Caco-2 (cell line): Measurements from ENCODE around the gene CYP21A2. TPM values are rescaled to one million over a fixed set of nuclear protein-coding genes. Genes with fewer than 3 reads are reported as not detected.

ENCODE experiments used
- BruUV-seq: library from RNA; stranded (reverse); fragments of 400-500 nt; replicated peaks from 2 replicates; lab custom pipeline; 2021; lab: Mats Ljungman, UMichigan
- CTCF ChIA-PET: fragments of 300-600 bp; sonication (Branson Sonifier 250); formaldehyde crosslinking; loops from one replicate; lab custom pipeline; 2022; ENCODE audit warnings: antibody characterized with exemption; lab: Charles Lee
- POLR2A ChIA-PET: fragments of 300-600 bp; sonication (Branson Sonifier 250); formaldehyde crosslinking; loops from one replicate; lab custom pipeline; 2022; ENCODE audit warnings: antibody characterized with exemption; lab: Charles Lee
- DNase-seq, 2 experiments: peaks; one replicate each; pipeline versions ENCODE4 v3.0.0 to v3.0.0-alpha.2; 2020 to 2022
- H3K27me3 ChIP-seq: replicated peaks from 2 replicates; pipeline ENCODE4 v1.6.0; 2011; ENCODE audit warnings: low read length; ENCODE audit not compliant: control insufficient read depth, insufficient read depth
- H3K36me3 ChIP-seq: 2 replicates; pipeline ENCODE4 v1.5.1; 2011; ENCODE audit warnings: low read length; ENCODE audit not compliant: control insufficient read depth, insufficient read depth
- H3K4me1 ChIP-seq: fragments of 250-450 bp; sonication (Bioruptor Pico); 2 replicates; pipeline ENCODE4 v1.5.1; 2020; ENCODE audit warnings: mild to moderate bottlenecking
- H3K4me3 ChIP-seq: 2 replicates; pipeline ENCODE4 v1.5.1; 2011; ENCODE audit warnings: low read depth, mild to moderate bottlenecking, control low read depth, low read length
- H3K9me3 ChIP-seq: fragments of 250-450 bp; sonication (Bioruptor Pico); 2 replicates; pipeline ENCODE4 v1.5.1; 2020; ENCODE audit warnings: mild to moderate bottlenecking, moderate library complexity
- H3K27ac Mint-ChIP-seq: one replicate; pipeline ENCODE4 v1.8.0; 2022; ENCODE audit warnings: mixed read lengths; ENCODE audit not compliant: unreplicated experiment
- H3K27me3 Mint-ChIP-seq: one replicate; pipeline ENCODE4 v1.8.0; 2022; ENCODE audit warnings: mixed read lengths; ENCODE audit not compliant: insufficient read depth, unreplicated experiment
- H3K36me3 Mint-ChIP-seq: one replicate; pipeline ENCODE4 v1.8.0; 2022; ENCODE audit warnings: mild to moderate bottlenecking, mixed read lengths; ENCODE audit not compliant: insufficient read depth, unreplicated experiment
- H3K4me1 Mint-ChIP-seq: one replicate; pipeline ENCODE4 v1.8.0; 2022; ENCODE audit warnings: low read depth, mixed read lengths; ENCODE audit not compliant: unreplicated experiment
- H3K4me3 Mint-ChIP-seq: one replicate; pipeline ENCODE4 v1.8.0; 2022; ENCODE audit warnings: mild to moderate bottlenecking, moderate library complexity, mixed read lengths; ENCODE audit not compliant: unreplicated experiment
- H3K9me3 Mint-ChIP-seq: one replicate; pipeline ENCODE4 v1.8.0; 2022; ENCODE audit warnings: mixed read lengths; ENCODE audit not compliant: unreplicated experiment
- intact Hi-C: fragments of 100-400 bp; cut with micrococcal nuclease; formaldehyde crosslinking; loops from one replicate; pipeline ENCODE4 v1.10.0; 2022; ENCODE audit not compliant: unreplicated experiment
- total RNA-seq: library from RNA; stranded (reverse); gene quantifications from 2 replicates; pipeline ENCODE4 v1.2.3, GENCODE V29; 2022
- TF ChIP-seq, protein P1 (sequence below), 2 experiments: fragments of 200-600 bp in 1 of 2; IDR thresholded peaks; 1 replicate in 1 of 2; 2 replicates in 1 of 2; pipeline versions ENCODE4 v1.5.1 to v1.8.0; 2011 to 2022; ENCODE audit warnings: antibody characterized with exemption in 1 of 2, control low read depth in 1 of 2, inconsistent platforms in 1 of 2, low read depth in 1 of 2, low read length in 1 of 2, mild to moderate bottlenecking in 1 of 2, moderate library complexity in 1 of 2; ENCODE audit not compliant: insufficient read depth in 1 of 2, severe bottlenecking in 1 of 2, unreplicated experiment in 1 of 2

The CYP21A2 gene
- total RNA-seq, 1 experiment from 2014 or later: not detected

DNA sequence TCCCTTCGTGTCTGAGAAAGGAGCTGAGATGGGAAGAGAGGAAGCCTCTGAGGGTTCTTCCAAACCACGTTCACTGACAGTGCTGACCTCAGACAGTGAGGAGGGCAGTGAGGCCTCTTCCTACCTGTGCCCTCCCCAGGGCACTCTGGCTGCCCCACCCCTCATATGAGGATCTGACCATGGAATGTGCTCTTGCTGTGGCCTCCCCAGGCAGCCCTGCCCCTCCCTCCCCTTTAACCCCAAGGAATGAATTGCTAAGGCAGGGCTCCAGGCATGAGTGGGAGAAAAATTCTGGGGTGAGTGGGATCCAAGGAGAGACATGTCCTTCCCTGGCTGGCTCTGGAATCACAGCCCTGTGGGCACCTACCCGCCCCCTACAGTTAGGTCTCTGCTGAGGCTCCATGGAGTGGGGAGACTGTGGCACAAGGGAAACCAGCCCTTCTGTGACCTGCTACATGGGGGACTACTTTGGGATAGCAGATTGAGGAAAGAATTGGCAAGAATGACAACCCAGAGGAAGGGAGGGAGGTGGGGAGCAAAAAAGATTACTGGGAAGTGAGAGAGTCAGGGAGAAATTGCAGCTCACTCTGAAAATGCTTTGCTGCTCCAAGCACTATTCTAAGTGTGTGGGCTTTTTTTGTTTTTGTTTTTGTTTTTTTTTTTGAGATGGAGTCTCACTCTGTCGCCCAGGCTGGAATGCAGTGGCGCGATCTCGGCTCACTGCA lies 41.5 kb downstream of the CYP21A2 start:
- TF ChIP-seq, protein P1, sequence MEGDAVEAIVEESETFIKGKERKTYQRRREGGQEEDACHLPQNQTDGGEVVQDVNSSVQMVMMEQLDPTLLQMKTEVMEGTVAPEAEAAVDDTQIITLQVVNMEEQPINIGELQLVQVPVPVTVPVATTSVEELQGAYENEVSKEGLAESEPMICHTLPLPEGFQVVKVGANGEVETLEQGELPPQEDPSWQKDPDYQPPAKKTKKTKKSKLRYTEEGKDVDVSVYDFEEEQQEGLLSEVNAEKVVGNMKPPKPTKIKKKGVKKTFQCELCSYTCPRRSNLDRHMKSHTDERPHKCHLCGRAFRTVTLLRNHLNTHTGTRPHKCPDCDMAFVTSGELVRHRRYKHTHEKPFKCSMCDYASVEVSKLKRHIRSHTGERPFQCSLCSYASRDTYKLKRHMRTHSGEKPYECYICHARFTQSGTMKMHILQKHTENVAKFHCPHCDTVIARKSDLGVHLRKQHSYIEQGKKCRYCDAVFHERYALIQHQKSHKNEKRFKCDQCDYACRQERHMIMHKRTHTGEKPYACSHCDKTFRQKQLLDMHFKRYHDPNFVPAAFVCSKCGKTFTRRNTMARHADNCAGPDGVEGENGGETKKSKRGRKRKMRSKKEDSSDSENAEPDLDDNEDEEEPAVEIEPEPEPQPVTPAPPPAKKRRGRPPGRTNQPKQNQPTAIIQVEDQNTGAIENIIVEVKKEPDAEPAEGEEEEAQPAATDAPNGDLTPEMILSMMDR (IDR thresholded peaks at IDR 0.05; ENCODE audit: insufficient read depth in 1 of 2, low read depth in 1 of 2, low read length in 1 of 2, severe bottlenecking in 1 of 2, unreplicated experiment in 1 of 2): no peak
- H3K36me3 ChIP-seq: no peaks in the 10 kb centered on the region
- H3K4me3 ChIP-seq: no peak overlapping the region
- 0 out of 2 replicates have a peak, but pooled peaks cover 9% of the 10 kb centered on the region for H3K4me1 ChIP-seq
- no peak for DNase-seq
- Mint-ChIP-seq H3K4me1 (peaks cover 14% of the 10 kb centered on the region), H3K9me3 (no peaks in the 10 kb centered on the region), H3K36me3 (no peaks in the 10 kb centered on the region), H3K27ac (no peak overlapping the region), H3K27me3 (no peaks in the 10 kb centered on the region), H3K4me3 (no peak overlapping the region)
- no TSS peak for BruUV-seq
- POLR2A ChIA-PET: no interaction called here
- H3K9me3 ChIP-seq: no peaks in the 10 kb centered on the region
- CTCF ChIA-PET: interaction anchor here (0.7 kb wide), 1 partner anchor 35 kb away, joined by 3 read pairs; no protein-coding TSS in a partner anchor
- intact Hi-C loops: no loop called here
- no peaks in the 10 kb centered on the region for H3K27me3 ChIP-seq

DNA sequence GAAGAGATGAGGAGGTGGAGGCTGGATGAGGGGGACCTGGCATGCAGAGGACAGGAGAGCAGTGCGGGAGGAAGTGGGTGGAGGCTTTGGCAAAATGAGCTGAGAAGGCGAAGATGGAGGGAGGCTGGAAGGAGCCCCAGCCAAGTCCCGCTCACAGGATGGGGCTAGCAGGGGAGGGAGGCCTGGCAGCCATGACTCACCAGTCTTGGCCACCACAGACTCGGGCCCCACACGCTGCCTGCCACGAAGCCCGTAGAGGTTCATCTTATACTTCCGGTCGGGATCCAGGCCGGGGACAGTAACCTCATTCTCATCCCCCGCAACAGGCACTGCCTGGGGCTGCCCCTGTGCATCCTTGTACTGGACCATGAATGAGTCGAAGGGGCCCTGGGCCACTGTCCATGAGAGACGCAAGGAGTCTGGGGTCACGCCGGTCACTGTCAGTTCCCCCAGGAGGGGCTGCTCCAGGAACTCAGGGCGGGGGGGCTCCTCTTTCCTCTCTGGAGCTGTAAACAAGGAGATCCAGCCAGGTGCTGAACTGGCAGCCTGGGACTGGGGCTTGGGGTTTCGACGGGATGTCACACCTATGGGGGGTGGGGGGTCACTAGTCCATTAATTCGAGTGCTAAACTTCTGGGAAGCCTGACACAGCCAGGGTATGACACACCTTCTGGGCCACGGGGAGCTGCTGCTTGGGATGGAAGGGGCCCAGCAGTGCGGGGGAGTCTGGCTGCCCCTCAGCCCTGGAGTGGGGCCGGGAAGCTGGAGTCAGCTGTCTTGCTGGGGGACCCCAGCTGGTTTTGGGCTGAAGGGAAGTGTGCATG lies 43.2 kb downstream of the CYP21A2 start:
- no peaks in the 10 kb centered on the region for H3K36me3 Mint-ChIP-seq
- H3K4me3 Mint-ChIP-seq: no peak overlapping the region
- H3K4me1 ChIP-seq: peaks cover 18% of the 10 kb centered on the region
- TF ChIP-seq, protein P1 (IDR thresholded peaks at IDR 0.05; ENCODE audit: insufficient read depth in 1 of 2, low read depth in 1 of 2, low read length in 1 of 2, severe bottlenecking in 1 of 2, unreplicated experiment in 1 of 2): no peak
- CTCF ChIA-PET: no interaction called here
- peaks cover 27% of the 10 kb centered on the region for H3K4me1 Mint-ChIP-seq
- no peaks in the 10 kb centered on the region for H3K9me3 Mint-ChIP-seq
- H3K4me3 ChIP-seq: no peak overlapping the region
- no peaks in the 10 kb centered on the region for H3K36me3 ChIP-seq
- BruUV-seq: no TSS peak
- DNase-seq: no peak
- no peaks in the 10 kb centered on the region for H3K27me3 ChIP-seq
- intact Hi-C loops: no loop called here
- H3K9me3 ChIP-seq: no peaks in the 10 kb centered on the region
- peak overlapping the region; percentile 65 for H3K27ac Mint-ChIP-seq
- POLR2A ChIA-PET: no interaction called here
- no peaks in the 10 kb centered on the region for H3K27me3 Mint-ChIP-seq

DNA sequence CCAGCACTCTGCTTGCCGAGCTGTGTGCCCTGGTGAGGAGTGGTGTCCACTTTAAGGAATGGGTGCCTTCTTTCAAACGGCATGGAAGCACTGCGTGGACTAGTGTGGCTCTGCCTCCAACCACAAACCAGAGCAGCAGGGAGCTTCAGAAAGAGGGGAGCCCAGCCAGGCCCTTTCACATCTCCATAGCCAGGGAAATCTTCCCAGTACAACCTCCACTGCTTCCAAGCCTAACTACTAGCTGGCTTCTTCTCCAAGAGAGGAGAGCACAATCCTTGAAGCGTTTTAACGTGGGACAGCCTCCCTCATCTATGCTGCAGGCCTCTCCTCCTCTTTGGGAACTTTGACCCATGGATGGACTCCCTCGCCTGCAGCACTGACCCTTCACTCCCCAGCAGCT lies 44.3 kb downstream of the CYP21A2 start:
- Histone ChIP-seq H3K4me1 (peaks cover 21% of the 10 kb centered on the region), H3K27me3 (no peaks in the 10 kb centered on the region), H3K36me3 (no peaks in the 10 kb centered on the region), H3K4me3 (no peak overlapping the region), H3K9me3 (no peaks in the 10 kb centered on the region)
- no peak for DNase-seq
- H3K27ac Mint-ChIP-seq: peak overlapping the region; percentile 36
- ChIA-PET POLR2A (no interaction called here), CTCF (no interaction called here)
- no peaks in the 10 kb centered on the region for H3K36me3 Mint-ChIP-seq
- no TSS peak for BruUV-seq
- intact Hi-C loops: no loop called here
- H3K4me1 Mint-ChIP-seq: peaks cover 33% of the 10 kb centered on the region
- H3K4me3 Mint-ChIP-seq: no peak overlapping the region
- no peaks in the 10 kb centered on the region for H3K27me3 Mint-ChIP-seq
- TF ChIP-seq, protein P1 (IDR thresholded peaks at IDR 0.05; ENCODE audit: insufficient read depth in 1 of 2, low read depth in 1 of 2, low read length in 1 of 2, severe bottlenecking in 1 of 2, unreplicated experiment in 1 of 2): no peak
- H3K9me3 Mint-ChIP-seq: no peaks in the 10 kb centered on the region
